Right lobe of liver (tissue), 6 donors: ENCODE results near the gene USP12. TPM values are rescaled to one million over a fixed set of nuclear protein-coding genes. Genes with fewer than 3 reads are reported as not detected.

Source experiments
- ATAC-seq, 4 donors: fragments of 200-7000 bp; cut with Tn5 transposase; one replicate each; pipeline ENCODE4 v1.9.1; 2020; ENCODE audit warnings: mild to moderate bottlenecking in 4 of 4, moderate library complexity in 4 of 4
- DNase-seq, 3 donors: peaks; one replicate each; pipeline ENCODE4 v3.0.0-alpha.2; 2020
- H3K27ac ChIP-seq, 3 donors: fragments of 200-600 bp; one replicate each; pipeline ENCODE4 v1.8.0; 2022
- H3K27me3 ChIP-seq, 2 donors: fragments of 200-600 bp; one replicate each; pipeline ENCODE4 v1.8.0; 2022
- H3K36me3 ChIP-seq, 4 donors: fragments of 200-600 bp; sonication (generic) in 1 of 4; one replicate each; pipeline versions ENCODE4 v1.5.1 to v1.8.0; 2017 to 2022; ENCODE audit warnings: control low read depth in 1 of 4
- H3K4me1 ChIP-seq, 4 donors: fragments of 200-600 bp; sonication (generic) in 1 of 4; one replicate each; pipeline versions ENCODE4 v1.5.1 to v1.8.0; 2017 to 2022; ENCODE audit warnings: control low read depth in 1 of 4
- H3K4me3 ChIP-seq, 3 donors: fragments of 200-600 bp; one replicate each; pipeline ENCODE4 v1.8.0; 2022
- H3K9me3 ChIP-seq, 4 donors: fragments of 200-600 bp; sonication (generic) in 1 of 4; one replicate each; pipeline versions ENCODE4 v1.5.1 to v1.8.0; 2017 to 2022; ENCODE audit warnings: control low read depth in 1 of 4
- POLR2A ChIP-seq: fragments of 450-650 bp; IDR thresholded peaks from one replicate; pipeline ENCODE4 v1.6.1; 2017; ENCODE audit warnings: antibody characterized with exemption, mild to moderate bottlenecking
- WGBS: methylation state at CpG from one replicate; pipeline ENCODE4 v1.1.6; 2018; ENCODE audit warnings: low coverage, low lambda C conversion rate; ENCODE audit not compliant: insufficient coverage; ENCODE audit errors: missing lambda C conversion rate; 5-methylcytosine and 5-hydroxymethylcytosine counted together
- intact Hi-C, 2 donors: fragments of 100-400 bp; cut with DNase I; formaldehyde crosslinking; loops; one replicate each; pipeline versions ENCODE4 v1.11.2 to v1.14.1; 2022
- total RNA-seq, 6 experiments: library from RNA; depleted of rRNA in 2 of 6; stranded (reverse); fragments of >200 nt in 2 of 6; fragmentation: NEBNext Ultra II Directional in 3 of 6; extraction: Animal tissue kit (Norgen Biotek cat#: 25700) in 3 of 6; gene quantifications; one replicate each; pipeline versions ENCODE4 v1.1.0 to v1.2.4, GENCODE V29; 2016 to 2023
- TF ChIP-seq, protein P1 (sequence below), 4 donors: fragments of 200-600 bp in 3 of 4; fragments of 450-650 bp in 1 of 4; IDR thresholded peaks; one replicate each; pipeline versions ENCODE4 v1.5.1 to v1.8.0; 2016 to 2022; ENCODE audit warnings: antibody characterized with exemption in 4 of 4, mild to moderate bottlenecking in 2 of 4
- donor health status: DM: no; HTN: yes; CAD: no.
- donor health status: DM: no; HTN: no; CAD: no.
- donor health status: DM: no; HTN: no; CAD: no.
- donor health status: DM: no; HTN: yes; CAD: no.
- donor health status: DM: no; HTN: yes; CAD: no.

USP12 gene
- total RNA-seq, 6 experiments from 2014 or later: 11.5 to 25.4 (median 14.6) TPM

GRCh38 chr13:27137759-27138158, 33.9 kb downstream of the USP12 start:
- H3K27me3 ChIP-seq: no peaks in the 10 kb centered on the region
- TF ChIP-seq, protein P1, sequence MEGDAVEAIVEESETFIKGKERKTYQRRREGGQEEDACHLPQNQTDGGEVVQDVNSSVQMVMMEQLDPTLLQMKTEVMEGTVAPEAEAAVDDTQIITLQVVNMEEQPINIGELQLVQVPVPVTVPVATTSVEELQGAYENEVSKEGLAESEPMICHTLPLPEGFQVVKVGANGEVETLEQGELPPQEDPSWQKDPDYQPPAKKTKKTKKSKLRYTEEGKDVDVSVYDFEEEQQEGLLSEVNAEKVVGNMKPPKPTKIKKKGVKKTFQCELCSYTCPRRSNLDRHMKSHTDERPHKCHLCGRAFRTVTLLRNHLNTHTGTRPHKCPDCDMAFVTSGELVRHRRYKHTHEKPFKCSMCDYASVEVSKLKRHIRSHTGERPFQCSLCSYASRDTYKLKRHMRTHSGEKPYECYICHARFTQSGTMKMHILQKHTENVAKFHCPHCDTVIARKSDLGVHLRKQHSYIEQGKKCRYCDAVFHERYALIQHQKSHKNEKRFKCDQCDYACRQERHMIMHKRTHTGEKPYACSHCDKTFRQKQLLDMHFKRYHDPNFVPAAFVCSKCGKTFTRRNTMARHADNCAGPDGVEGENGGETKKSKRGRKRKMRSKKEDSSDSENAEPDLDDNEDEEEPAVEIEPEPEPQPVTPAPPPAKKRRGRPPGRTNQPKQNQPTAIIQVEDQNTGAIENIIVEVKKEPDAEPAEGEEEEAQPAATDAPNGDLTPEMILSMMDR (IDR thresholded peaks at IDR 0.05): no peak
- no peak for TF ChIP-seq POLR2A
- 67% methylated on average over 2 of the region's 7 CpGs for WGBS
- ATAC-seq (peak; percentile 6 to 75 (median 47)), DNase-seq (no peak)
- intact Hi-C loops: no loop called here
- H3K27ac ChIP-seq: peak overlapping the region in 1 of 3 donors; percentile 20
- no peaks in the 10 kb centered on the region for H3K9me3 ChIP-seq
- peaks cover 0 to 45% (median 9%) of the 10 kb centered on the region in 4 donors for H3K4me1 ChIP-seq
- no peaks in the 10 kb centered on the region for H3K36me3 ChIP-seq
- H3K4me3 ChIP-seq: no peak overlapping the region

DNA sequence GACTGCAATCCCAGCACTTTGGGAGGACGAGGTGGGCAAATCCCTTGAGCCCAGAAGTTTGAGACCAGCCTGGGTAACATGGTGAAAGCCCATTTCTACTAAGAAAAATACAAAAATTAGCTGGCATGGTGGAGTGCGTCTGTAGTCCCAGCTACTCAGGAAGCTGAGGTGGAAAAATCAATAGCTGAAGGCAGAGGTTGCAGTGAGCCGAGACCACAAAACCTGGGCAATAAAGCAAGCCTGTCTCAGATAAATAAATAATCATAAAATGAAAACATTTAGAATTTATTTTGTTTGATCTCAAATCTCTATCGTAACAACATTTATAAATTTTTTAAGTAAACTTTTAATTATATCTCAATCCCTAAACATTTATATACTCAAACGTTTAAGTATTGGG, 36.6 kb downstream of the USP12 start:
- peak; percentile 36 to 71 (median 58) for ATAC-seq
- no peak overlapping the region for H3K4me3 ChIP-seq
- no peak for DNase-seq
- no peaks in the 10 kb centered on the region for H3K27me3 ChIP-seq
- no peaks in the 10 kb centered on the region for H3K9me3 ChIP-seq
- H3K4me1 ChIP-seq: peaks cover 0 to 65% (median 13%) of the 10 kb centered on the region in 4 donors
- no peaks in the 10 kb centered on the region for H3K36me3 ChIP-seq
- intact Hi-C loops: no loop called here
- TF ChIP-seq, protein P1 (IDR thresholded peaks at IDR 0.05): no peak
- TF ChIP-seq POLR2A: no peak
- 34% methylated on average over 5 of the region's 5 CpGs for WGBS
- peak overlapping the region; percentile 29 to 73 (median 49) for H3K27ac ChIP-seq

GRCh38 chr13:27133889-27134288, 37.7 kb downstream of the USP12 start:
- Histone ChIP-seq H3K4me3 (no peak overlapping the region), H3K9me3 (no peaks in the 10 kb centered on the region), H3K36me3 (no peaks in the 10 kb centered on the region), H3K4me1 (peaks cover 0 to 76% (median 17%) of the 10 kb centered on the region in 4 donors), H3K27me3 (no peaks in the 10 kb centered on the region), H3K27ac (peak overlapping the region in 1 of 3 donors; percentile 73)
- peak in 2 of 3 donors; percentile 55 to 60 for DNase-seq
- 45% methylated on average over 2 of the region's 2 CpGs for WGBS
- TF ChIP-seq POLR2A: no peak
- TF ChIP-seq, protein P1 (IDR thresholded peaks at IDR 0.05): no peak
- intact Hi-C loops: no loop called here
- peak in 3 of 4 donors; percentile 4 to 24 (median 20) for ATAC-seq

GRCh38 chr13:27132538-27132937, 39.1 kb downstream of the USP12 start:
- TF ChIP-seq POLR2A: no peak
- TF ChIP-seq, protein P1 (IDR thresholded peaks at IDR 0.05): no peak
- H3K27me3 ChIP-seq: no peaks in the 10 kb centered on the region
- no peaks in the 10 kb centered on the region for H3K9me3 ChIP-seq
- 80% methylated on average over 4 of the region's 5 CpGs for WGBS
- ATAC-seq: no peak
- H3K36me3 ChIP-seq: no peaks in the 10 kb centered on the region
- no peak overlapping the region for H3K4me3 ChIP-seq
- peak overlapping the region in 2 of 3 donors; percentile 73 to 75 for H3K27ac ChIP-seq
- H3K4me1 ChIP-seq: peaks cover 0 to 79% (median 21%) of the 10 kb centered on the region in 4 donors
- intact Hi-C loops: no loop called here
- DNase-seq: no peak
